Gastrocnemius medialis (tissue), 4 donors: ENCODE data around the gene DUSP3.

Experiments used
- CTCF ChIP-seq, 5 experiments: fragments of 450-650 bp in 3 of 5; fragments of 200-600 bp in 2 of 5; sonication (generic) in 2 of 5; IDR thresholded peaks in 4 of 5; conservative IDR thresholded peaks in 1 of 5; 1 replicate in 4 of 5; 2 replicates in 1 of 5; pipeline ENCODE4 v1.5.1; 2016 to 2019; ENCODE audit warnings: antibody characterized with exemption in 5 of 5, mild to moderate bottlenecking in 3 of 5, moderate library complexity in 3 of 5
- POLR2A ChIP-seq, 2 donors: fragments of 450-650 bp; IDR thresholded peaks; one replicate each; pipeline ENCODE4 v1.6.1; 2017; ENCODE audit warnings: antibody characterized with exemption in 2 of 2, mild to moderate bottlenecking in 2 of 2, moderate library complexity in 2 of 2

DNA sequence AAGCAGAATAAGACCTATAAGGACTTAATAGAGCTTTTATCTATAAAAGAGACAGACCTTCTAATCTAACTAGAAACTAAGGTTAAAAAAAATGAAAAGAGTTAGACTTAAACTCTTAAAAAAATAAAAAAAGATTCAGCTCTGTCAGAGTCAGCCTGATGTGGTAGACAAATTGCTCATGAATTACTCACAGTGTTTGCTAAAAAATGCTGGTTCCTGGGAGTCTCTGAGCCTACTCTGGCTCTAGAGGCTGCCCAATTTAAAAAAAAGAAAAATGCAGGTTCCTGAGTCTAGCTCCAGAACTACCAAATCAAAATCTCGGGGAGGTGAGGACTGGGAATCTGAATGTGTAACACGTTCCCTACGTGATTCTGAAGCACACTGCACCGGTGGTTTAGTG is 38.2 kb downstream of the DUSP3 start:
- TF ChIP-seq CTCF (IDR thresholded peaks at IDR 0.05 in 4 of 5, conservative IDR thresholded peaks at IDR 0.05 in 1 of 5) (no peak), POLR2A (IDR thresholded peaks at IDR 0.05) (no peak)
